Activated CD4-positive, CD25-positive, alpha-beta regulatory T cell treated with anti-CD3 and anti-CD28 coated beads, Interleukin-2, amount 50 U/mL, for 72 hours (primary cell): ENCODE measurements around the gene CTRB1.

ENCODE experiments used
- DNase-seq: peaks from one replicate; pipeline ENCODE4 v3.0.0; 2021

The CTRB1 gene

GRCh38 chr16:75243667-75244224, 25.0 kb downstream of the CTRB1 start:
- DNase-seq = no peak

- DNase-seq = no peak
Observed at GRCh38 chr16:75244225-75244809, 25.5 kb downstream of the CTRB1 start.

GRCh38 chr16:75244844-75245758, 26.3 kb downstream of the CTRB1 start:
- no peak for DNase-seq

- DNase-seq = no peak
Observed at GRCh38 chr16:75246504-75247205, 27.9 kb downstream of the CTRB1 start.

GRCh38 chr16:75247249-75247648, 28.5 kb downstream of the CTRB1 start:
- DNase-seq = no peak

GRCh38 chr16:75248142-75248535, 29.4 kb downstream of the CTRB1 start:
- no peak for DNase-seq

GRCh38 chr16:75248536-75249380, 30.0 kb downstream of the CTRB1 start:
- no peak for DNase-seq

GRCh38 chr16:75249441-75249840, 30.7 kb downstream of the CTRB1 start:
- no peak for DNase-seq

- DNase-seq = no peak
Observed at GRCh38 chr16:75250089-75250808, 31.5 kb downstream of the CTRB1 start.

GRCh38 chr16:75250809-75251279, 32.1 kb downstream of the CTRB1 start:
- DNase-seq = no peak

GRCh38 chr16:75251280-75252048, 32.7 kb downstream of the CTRB1 start, which contains the start of gene BCAR1:
TSS of gene BCAR1 (minus strand) at chr16:75251624. CDS start at chr16:75251482, 142 bp downstream.
- no peak for DNase-seq

- no peak for DNase-seq
Observed at GRCh38 chr16:75252049-75252864, 33.5 kb downstream of the CTRB1 start.

- DNase-seq = no peak
Observed at GRCh38 chr16:75252946-75253911, 34.4 kb downstream of the CTRB1 start.

GRCh38 chr16:75254359-75254837, 35.6 kb downstream of the CTRB1 start:
- no peak for DNase-seq

GRCh38 chr16:75256059-75256571, 37.3 kb downstream of the CTRB1 start:
- no peak for DNase-seq

- DNase-seq = no peak
Observed at GRCh38 chr16:75256696-75257343, 38.0 kb downstream of the CTRB1 start.
